Heart left ventricle (tissue), 16 donors: ENCODE data around the gene CACNA1C. TPM values are rescaled to one million over a fixed set of nuclear protein-coding genes. Genes with fewer than 3 reads are reported as not detected.

Experiments used
- ATAC-seq, 4 donors: fragments of 200-7000 bp; cut with Tn5 transposase; one replicate each; pipeline ENCODE4 v1.9.1; 2020 to 2022; ENCODE audit warnings: moderate library complexity in 4 of 4, mild to moderate bottlenecking in 3 of 4, moderate number of reproducible peaks in 1 of 4
- DNase-seq, 5 donors: peaks; one replicate each; pipeline ENCODE4 v3.0.0-alpha.2; 2020
- H3K27ac ChIP-seq, 12 donors: fragments of 200-600 bp; sonication (generic) in 4 of 12; one replicate each; pipeline versions ENCODE4 v1.5.0 to v1.8.0; 2016 to 2022; ENCODE audit warnings: mild to moderate bottlenecking in 2 of 12
- H3K27me3 ChIP-seq, 9 donors: fragments of 200-600 bp; sonication (generic) in 2 of 9; one replicate each; pipeline versions ENCODE4 v1.5.1 to v1.8.0; 2016 to 2022; ENCODE audit warnings: mild to moderate bottlenecking in 3 of 9
- H3K36me3 ChIP-seq, 9 donors: fragments of 200-600 bp; sonication (generic) in 2 of 9; one replicate each; pipeline versions ENCODE4 v1.5.0 to v1.8.0; 2018 to 2022; ENCODE audit warnings: mild to moderate bottlenecking in 2 of 9
- H3K4me1 ChIP-seq, 12 donors: fragments of 200-600 bp; sonication (generic) in 4 of 12; one replicate each; pipeline versions ENCODE4 v1.5.0 to v1.8.0; 2016 to 2022; ENCODE audit warnings: mild to moderate bottlenecking in 3 of 12
- H3K4me3 ChIP-seq, 12 donors: fragments of 200-600 bp; sonication (generic) in 4 of 12; one replicate each; pipeline versions ENCODE4 v1.5.0 to v1.8.0; 2017 to 2022; ENCODE audit warnings: mild to moderate bottlenecking in 9 of 12, moderate library complexity in 4 of 12
- H3K9me3 ChIP-seq, 12 donors: fragments of 200-600 bp; sonication (generic) in 4 of 12; one replicate each; pipeline versions ENCODE4 v1.5.0 to v1.8.0; 2016 to 2022; ENCODE audit warnings: mild to moderate bottlenecking in 1 of 12
- POLR2A ChIP-seq, 2 donors: fragments of 450-650 bp; IDR thresholded peaks; one replicate each; pipeline ENCODE4 v1.6.1; 2017; ENCODE audit warnings: antibody characterized with exemption in 2 of 2, mild to moderate bottlenecking in 2 of 2, moderate library complexity in 2 of 2
- WGBS, 4 donors: extraction: QIAGEN DNeasy Blood & Tissue Kit in 2 of 4; methylation state at CpG; one replicate each; pipeline versions ENCODE4 v1.1.5 to v1.1.7; 2013 to 2018; 5-methylcytosine and 5-hydroxymethylcytosine counted together
- intact Hi-C, 10 donors: fragments of 100-400 bp; cut with DNase I; formaldehyde crosslinking; loops; one replicate each; pipeline versions ENCODE4 v1.11.1 to v1.14.2; 2022
- polyA plus RNA-seq, 2 donors: library from polyadenylated mRNA; stranded (reverse); fragments of 200-250 nt; gene quantifications; one replicate each; pipeline ENCODE4 v1.2.3, GENCODE V29; 2013
- total RNA-seq, 9 donors: library from RNA; depleted of rRNA in 2 of 9; stranded (reverse); fragments of >200 nt in 2 of 9; fragmentation: NEBNext Ultra II Directional in 3 of 9; extraction: Animal tissue kit (Norgen Biotek cat#: 25700) in 3 of 9; gene quantifications; one replicate each; pipeline versions ENCODE4 v1.1.0 to v1.2.4, GENCODE V29; 2016 to 2023
- TF ChIP-seq, protein P1 (sequence below), 12 donors: fragments of 200-600 bp; sonication (generic) in 4 of 12; IDR thresholded peaks; one replicate each; pipeline versions ENCODE4 v1.5.0 to v1.8.0; 2018 to 2022; ENCODE audit warnings: antibody characterized with exemption in 12 of 12, mild to moderate bottlenecking in 5 of 12
- donor health status: ischemic (EF 13 %, LVEDD 7.1; RV severe dilation, severe dysfunction).
- donor health status: healthy with polysubstance abuse.
- donor health status: DM: no; HTN: yes; CAD: no.
- donor health status: DM: no; HTN: no; CAD: no.
- donor health status: ischemic (EF 25% LVEDD 6.9; RV normal size, moderate dysfunction).
- donor health status: ischemic (EF 25% LVEDD 5.7; RV mildly dilated, moderate dysfunction).
- donor health status: healthy.
- donor health status: DM: yes; HTN: yes; CAD: no.
- donor health status: ischemic (EF 35%, LVEDD 5.7; RV mildly dilated, moderate dysfunction).
- donor health status: nonischemic (EF 11% LVEDD 7.7; RV severe dilation, severe dysfunction).
- donor health status: DM: yes; HTN: yes; CAD: no.
- donor health status: PGD.
- donor health status: ischemic (EF 29% LVEDD 5.4; RV normal size, mild dysfunction).
- donor health status: nonischemic (EF 23%, LVEDD 6.1; RV moderate dilation, normal function).

Gene CACNA1C
- total and polyA plus RNA-seq, 11 donors = 41.9 to 196 (median 164) TPM

DNA sequence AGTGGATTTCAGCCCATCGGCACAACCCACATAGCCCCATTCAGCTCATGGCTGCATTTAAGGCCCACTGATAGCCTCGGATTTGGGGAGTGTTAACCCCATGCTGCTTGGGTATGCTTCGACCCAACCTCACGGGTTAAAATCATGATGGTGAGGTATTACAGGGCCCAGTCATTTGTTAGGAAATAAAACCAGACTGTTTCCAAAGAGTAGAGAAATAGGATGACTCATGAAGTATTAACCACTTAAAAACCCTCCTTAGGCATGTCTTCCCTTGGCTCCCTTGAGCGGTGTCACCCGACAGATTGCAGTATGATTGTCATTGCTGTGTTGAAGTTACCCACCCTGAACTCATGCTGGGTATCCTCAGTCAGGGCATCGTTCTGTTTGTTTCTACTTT, 289.1 kb downstream of the CACNA1C start:
- H3K27ac ChIP-seq = peak overlapping the region in 1 of 12 donors; percentile 81

DNA sequence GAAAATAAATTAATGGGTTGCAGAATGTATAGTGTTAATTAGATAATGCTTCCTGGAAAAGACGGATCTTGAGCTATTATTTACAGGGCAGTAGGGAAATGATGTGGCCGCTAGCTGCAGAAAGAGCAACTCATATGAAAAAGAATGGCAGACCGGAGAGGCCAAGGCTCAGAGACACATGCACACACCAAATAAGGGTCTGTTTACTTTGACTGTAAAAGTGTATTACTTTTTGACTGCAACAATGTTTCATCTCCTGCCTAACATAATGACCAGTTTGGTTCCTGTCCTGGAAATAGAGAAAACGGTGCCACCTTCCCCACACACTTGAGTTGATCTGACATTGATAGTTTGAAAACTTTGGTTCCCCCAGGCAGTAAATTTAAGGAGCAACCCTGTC, 290.9 kb downstream of the CACNA1C start:
- WGBS, 4 donors = 59 to 68% (median 64%) methylated on average over 4 of the region's 4 CpGs
- Histone ChIP-seq H3K4me3 (no peak overlapping the region), H3K36me3 (no peaks in the 10 kb centered on the region), H3K27me3 (no peaks in the 10 kb centered on the region), H3K4me1 (peaks cover 2 to 93% (median 68%) of the 10 kb centered on the region in 12 donors), H3K27ac (peak overlapping the region in 1 of 12 donors; percentile 81), H3K9me3 (no peaks in the 10 kb centered on the region)
- intact Hi-C loops = no loop called here
- TF ChIP-seq POLR2A (IDR thresholded peaks at IDR 0.05) = no peak
- TF ChIP-seq, protein P1, sequence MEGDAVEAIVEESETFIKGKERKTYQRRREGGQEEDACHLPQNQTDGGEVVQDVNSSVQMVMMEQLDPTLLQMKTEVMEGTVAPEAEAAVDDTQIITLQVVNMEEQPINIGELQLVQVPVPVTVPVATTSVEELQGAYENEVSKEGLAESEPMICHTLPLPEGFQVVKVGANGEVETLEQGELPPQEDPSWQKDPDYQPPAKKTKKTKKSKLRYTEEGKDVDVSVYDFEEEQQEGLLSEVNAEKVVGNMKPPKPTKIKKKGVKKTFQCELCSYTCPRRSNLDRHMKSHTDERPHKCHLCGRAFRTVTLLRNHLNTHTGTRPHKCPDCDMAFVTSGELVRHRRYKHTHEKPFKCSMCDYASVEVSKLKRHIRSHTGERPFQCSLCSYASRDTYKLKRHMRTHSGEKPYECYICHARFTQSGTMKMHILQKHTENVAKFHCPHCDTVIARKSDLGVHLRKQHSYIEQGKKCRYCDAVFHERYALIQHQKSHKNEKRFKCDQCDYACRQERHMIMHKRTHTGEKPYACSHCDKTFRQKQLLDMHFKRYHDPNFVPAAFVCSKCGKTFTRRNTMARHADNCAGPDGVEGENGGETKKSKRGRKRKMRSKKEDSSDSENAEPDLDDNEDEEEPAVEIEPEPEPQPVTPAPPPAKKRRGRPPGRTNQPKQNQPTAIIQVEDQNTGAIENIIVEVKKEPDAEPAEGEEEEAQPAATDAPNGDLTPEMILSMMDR (IDR thresholded peaks at IDR 0.05) = no peak
- no peak for ATAC-seq
- DNase-seq = no peak

More for the DNA sequence above, 289.1 kb downstream of the CACNA1C start:
- Histone ChIP-seq H3K36me3 (no peaks in the 10 kb centered on the region), H3K4me3 (no peak overlapping the region), H3K27me3 (no peaks in the 10 kb centered on the region), H3K9me3 (no peaks in the 10 kb centered on the region), H3K4me1 (peaks cover 0 to 93% (median 66%) of the 10 kb centered on the region in 12 donors)
- 76 to 85% (median 84%) methylated on average over 7 of the region's 7 CpGs for WGBS, 4 donors
- DNase-seq = no peak
- intact Hi-C loops = no loop called here
- ATAC-seq = peak in 1 of 4 donors; percentile 3
- TF ChIP-seq POLR2A (IDR thresholded peaks at IDR 0.05) = no peak
- TF ChIP-seq, protein P1 (IDR thresholded peaks at IDR 0.05) = no peak

DNA sequence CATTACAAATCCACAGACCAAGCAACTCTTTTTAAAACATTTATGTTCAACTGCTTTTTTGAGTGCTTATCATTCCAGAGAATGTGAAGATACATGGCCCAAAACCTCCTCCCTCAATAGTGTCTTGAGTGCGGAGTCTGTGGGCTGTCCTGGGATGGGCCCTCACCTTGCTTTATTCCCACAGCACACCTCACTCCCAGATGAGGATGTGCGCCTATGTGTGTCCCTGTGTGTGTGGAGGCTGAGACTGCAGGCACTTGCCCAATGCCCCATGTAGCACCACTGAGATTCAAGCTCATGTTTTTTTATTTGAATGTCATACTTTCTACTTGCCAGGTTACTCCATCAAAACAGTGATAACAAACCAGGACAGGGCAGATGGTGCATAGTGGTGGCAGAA, 291.7 kb downstream of the CACNA1C start:
- DNase-seq (peak in 1 of 5 donors; percentile 7), ATAC-seq (no peak)
- Histone ChIP-seq H3K36me3 (no peaks in the 10 kb centered on the region), H3K4me3 (no peak overlapping the region), H3K27ac (peak overlapping the region in 3 of 12 donors; percentile 1 to 81 (median 25)), H3K4me1 (peaks cover 2 to 95% (median 63%) of the 10 kb centered on the region in 12 donors), H3K27me3 (no peaks in the 10 kb centered on the region), H3K9me3 (no peaks in the 10 kb centered on the region)
- intact Hi-C loops = no loop called here
- TF ChIP-seq POLR2A (IDR thresholded peaks at IDR 0.05) = no peak
- TF ChIP-seq, protein P1 (IDR thresholded peaks at IDR 0.05) = no peak
- WGBS, 4 donors = 94 to 99% (median 98%) methylated on average over 2 of the region's 2 CpGs

DNA sequence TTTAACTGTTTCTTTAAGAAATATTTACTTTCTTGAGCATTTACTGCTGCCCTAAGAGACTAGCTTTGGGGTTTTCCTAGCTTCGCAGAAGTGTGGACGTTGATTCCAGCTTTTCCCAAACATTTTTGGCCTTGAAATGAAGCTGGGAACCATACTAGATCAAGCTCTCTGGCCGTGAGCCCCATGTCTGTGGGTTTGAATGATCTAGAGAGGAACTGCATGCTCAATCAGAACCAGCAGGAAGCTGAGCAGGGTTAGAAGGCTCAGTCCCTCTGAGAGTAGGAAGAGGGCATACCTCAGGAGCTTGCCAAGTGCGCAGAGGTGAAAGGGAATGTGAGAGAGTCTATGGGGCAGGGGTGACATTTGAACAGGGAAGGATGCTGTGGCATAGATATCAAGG, 292.1 kb downstream of the CACNA1C start:
- Histone ChIP-seq H3K27ac (peak overlapping the region in 4 of 12 donors; percentile 1 to 81 (median 32)), H3K36me3 (no peaks in the 10 kb centered on the region), H3K4me1 (peaks cover 2 to 94% (median 62%) of the 10 kb centered on the region in 12 donors), H3K27me3 (no peaks in the 10 kb centered on the region), H3K4me3 (no peak overlapping the region), H3K9me3 (no peaks in the 10 kb centered on the region)
- intact Hi-C loops = no loop called here
- ATAC-seq = no peak
- no peak for TF ChIP-seq POLR2A (IDR thresholded peaks at IDR 0.05)
- TF ChIP-seq, protein P1 (IDR thresholded peaks at IDR 0.05) = no peak
- DNase-seq = peak in 1 of 5 donors; percentile 17
- WGBS, 4 donors = 54 to 63% (median 57%) methylated on average over 4 of the region's 4 CpGs
